Stimulated activated CD4-positive, alpha-beta T cell treated with anti-CD3 and anti-CD28 coated beads, Interleukin-1b, Interleukin-23, amount 100 ng/mL, for 24 hours (primary cell): ENCODE results near the gene GNB3.
A peak's percentile ranks its signal among the peaks of the same experiment; 100 is the strongest.
"Not testable (repeated sequence)": the region's sequence is repeated elsewhere in the genome, so short reads cannot be mapped to it uniquely, and the experiment has no call there.

Source experiments
- DNase-seq, 4 experiments: peaks; one replicate each; pipeline ENCODE4 v3.0.0-alpha.2; 2020; ENCODE audit warnings: low read depth in 4 of 4, low spot score in 1 of 4

Gene GNB3

DNA sequence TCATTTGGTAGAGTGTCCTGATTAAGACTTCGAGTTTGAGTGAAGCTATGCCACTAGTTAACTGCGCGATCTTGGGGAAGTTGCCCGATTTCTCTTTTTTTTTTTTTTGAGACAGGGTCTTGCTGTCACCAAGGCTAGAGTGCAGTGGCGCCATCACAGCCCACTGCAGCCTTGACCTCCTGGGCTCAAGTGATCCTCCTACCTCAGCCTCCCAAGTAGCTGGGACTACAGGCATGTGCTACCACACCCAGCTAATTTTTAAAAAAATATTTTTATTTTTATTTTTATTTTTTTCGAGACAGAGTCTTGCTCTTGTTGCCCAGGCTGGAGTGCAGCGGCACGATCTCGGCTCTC lies 33.3 kb downstream of the GNB3 start:
- DNase-seq = not testable (repeated sequence)

DNA sequence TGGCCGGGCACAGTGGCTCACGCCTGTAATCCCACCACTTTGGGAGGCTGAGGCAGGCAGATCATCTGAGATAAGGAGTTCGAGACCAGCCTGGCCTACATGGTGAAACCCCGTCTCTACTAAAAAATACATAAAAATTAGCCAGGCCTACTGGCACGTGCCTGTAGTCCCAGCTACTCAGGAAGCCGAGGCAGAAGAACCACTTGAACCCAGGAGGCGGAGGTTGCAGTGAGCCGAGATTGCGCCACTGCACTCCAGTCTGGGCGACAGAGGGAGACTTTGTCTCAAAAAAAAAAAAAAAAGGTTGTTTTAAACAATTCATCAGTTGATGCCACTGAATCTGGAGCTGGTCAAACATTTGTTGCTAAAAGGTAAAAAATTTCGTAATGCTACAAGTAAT lies 39.1 kb downstream of the GNB3 start:
- DNase-seq = not testable (repeated sequence)

DNA sequence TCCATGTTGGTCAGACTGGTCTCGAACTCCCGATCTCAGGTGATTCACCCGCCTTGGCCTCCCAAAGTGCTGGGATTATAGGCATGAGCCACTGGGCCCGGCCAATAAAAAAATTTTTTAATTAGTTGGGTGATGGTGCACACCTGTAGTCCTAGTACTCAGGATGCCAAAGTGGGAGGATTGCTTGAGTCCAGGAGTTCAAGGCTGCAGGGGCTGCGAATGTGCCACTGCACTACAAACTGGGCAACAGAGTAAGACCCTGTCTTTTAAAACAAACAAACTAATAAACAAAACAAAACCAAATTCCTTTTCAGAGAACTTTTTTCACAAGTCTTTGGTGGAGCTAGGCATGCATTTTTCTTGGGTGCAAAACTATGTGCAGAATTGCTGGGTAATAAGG lies 42.5 kb downstream of the GNB3 start:
- DNase-seq = no peak

DNA sequence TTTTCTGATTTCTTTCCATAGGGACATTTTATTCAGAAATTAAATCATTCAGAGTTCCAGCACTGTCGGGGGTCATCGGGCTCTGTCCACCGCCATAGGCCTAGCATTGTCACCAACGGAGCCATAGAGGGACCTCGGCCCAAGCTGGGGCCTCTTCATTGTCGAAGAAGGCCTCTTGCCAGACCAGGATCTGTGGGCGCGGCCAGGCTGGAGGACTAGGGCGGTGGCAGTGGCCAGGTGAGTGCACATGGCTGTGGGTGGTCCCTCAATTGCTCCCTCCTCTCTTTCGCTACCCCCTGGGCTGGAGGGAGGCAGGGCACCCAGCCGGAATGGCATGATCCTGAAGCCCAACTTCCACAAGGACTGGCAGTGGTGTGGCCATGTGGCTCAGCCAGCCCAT lies 43.0 kb downstream of the GNB3 start:
- DNase-seq = no peak

DNA sequence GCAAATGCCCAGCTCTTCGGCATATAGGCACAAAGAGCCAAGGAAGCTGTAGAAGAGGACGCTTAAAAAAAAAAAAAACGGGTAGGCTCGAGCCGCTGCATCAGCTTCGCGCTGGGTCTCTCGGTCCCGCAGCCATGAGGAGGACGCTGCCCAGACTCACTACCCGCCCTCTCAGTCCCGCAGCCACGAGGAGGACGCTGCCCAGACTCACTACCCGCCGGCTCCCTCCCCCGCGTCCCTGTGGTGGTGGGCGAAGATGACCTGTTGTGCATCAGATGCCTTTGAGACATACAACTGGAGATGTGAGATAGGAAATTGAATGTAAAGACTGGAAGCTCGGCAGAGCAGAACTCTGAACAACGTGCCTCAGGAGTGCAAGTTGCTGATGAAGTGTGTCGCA lies 43.8 kb downstream of the GNB3 start:
- no peak for DNase-seq

DNA sequence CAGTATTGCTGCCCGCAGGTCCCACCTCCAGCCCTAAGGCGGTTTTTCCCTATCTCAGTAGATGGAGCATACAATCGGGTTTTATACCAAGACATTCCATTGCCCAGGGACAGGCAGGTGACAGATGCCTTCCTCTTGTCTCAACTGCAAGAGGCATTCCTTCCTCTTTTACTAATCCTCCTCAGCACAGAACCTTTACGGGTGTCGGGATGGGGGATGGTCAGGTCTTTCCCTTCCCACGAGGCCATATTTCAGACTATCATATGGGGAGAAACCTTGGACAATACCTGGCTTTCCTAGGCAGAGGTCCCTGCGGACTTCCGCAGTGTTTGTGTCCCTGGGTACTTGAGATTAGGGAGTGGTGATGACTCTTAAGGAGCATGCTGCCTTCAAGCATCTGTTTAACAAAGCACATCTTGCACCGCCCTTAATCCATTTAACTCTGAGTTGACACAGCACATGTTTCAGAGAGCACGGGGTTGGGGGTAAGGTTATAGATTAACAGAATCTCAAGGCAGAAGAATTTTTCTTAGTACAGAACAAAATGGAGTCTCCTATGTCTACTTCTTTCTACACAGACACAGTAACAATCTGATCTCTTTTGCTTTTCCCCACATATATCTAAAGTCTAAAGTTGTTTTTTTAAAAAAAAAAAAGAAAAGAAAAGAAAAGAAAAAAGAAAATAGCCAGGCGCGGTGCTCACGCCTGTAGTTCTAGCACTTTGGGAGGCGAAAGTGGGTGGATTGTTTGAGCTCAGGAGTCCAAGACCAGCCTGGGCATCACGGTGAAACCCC lies 45.7 kb downstream of the GNB3 start:
- not testable (repeated sequence) for DNase-seq

DNA sequence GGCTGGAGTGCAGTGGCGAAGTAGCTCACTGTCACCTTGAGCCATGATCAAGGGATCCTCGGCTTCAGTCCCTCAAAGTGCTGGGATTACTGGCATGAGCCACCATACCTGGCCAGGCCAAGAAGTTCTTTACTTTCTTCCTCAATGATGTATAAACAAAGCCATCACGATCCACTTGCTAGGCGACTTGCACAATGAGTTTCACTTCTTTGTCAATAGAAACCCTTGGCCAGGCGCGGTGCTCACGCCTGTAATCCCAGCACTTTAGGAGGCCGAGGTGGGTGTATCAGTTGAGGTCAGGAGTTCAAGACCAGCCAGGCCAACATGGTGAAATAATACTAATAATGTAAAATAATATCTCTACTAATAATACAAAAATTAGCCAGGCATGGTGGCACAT lies 46.7 kb downstream of the GNB3 start:
- no peak for DNase-seq

DNA sequence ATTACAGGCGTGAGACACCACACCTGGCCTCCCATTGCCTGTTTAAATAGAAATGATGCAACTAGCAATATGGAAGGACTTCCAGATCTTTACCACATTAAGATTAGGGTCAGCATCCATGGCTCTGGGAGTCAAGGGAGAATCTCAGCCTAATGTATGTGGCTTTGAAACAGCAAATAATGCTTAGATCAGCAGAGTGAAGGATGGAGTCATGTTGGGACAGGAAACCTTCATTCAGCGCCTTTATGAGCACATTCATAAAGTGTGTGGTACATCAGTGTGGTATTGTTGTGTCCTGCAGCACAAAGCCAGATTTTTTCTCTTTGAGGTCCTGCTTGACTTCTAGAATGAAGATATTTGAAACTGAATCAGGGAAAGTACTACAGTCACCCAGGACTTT lies 47.6 kb downstream of the GNB3 start:
- DNase-seq = no peak

DNA sequence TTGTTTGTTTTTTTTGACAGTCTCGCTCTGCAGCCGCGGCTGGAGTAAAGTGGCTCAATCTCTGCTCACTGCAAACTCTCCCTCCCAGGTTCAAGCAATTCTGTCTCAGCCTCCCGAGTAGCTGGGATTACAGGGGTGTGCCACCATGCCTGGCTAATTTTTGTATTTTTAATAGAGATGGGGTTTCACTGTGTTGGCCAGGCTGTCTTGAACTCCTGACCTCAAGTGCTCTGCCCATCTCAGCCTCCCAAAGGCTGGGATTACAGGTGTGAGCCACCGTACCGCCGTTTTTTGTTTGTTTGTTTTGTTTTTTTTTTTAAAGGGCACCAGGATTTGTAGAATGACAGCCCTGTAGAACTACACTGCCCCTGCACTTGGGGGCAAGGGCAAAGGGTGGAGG lies 48.1 kb downstream of the GNB3 start:
- not testable (repeated sequence) for DNase-seq

DNA sequence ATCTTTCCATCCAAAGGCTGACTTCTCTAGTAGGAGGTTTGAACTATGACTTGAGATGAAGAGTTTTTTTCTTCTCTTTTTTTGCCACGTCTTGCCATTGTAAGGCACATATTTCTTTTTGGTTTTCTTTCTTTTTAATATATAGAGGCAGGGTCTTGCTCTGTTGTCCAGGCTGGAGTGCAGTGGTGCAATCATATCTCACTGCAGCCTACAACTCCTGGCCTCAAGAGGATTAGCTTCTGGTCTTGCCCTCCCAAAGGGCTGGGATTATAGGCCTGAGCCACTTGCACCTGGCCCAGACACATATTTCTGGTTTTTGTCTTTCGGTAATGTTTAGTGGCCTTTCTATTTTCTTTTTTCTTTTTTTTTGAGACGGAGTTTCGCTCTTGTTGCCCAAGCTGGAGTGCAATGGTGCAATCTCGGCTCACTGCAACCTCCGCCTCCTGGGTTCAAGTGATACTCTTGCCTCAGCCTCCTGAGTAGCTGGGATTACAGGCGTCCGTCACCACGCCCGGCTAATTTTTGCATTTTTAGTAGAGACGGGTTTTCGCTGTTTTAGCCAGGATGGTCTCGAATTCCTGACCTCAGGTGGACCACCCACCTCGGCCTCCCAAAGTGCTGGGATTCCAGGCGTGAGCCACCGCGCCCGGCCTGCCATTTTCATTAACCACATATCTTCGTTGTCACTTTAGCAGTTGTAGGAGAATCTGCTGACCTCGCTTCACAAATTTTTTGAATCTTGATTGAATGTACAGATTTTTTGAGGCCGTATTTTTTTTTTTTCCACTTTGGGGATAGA lies 49.2 kb downstream of the GNB3 start:
- not testable (repeated sequence) for DNase-seq

DNA sequence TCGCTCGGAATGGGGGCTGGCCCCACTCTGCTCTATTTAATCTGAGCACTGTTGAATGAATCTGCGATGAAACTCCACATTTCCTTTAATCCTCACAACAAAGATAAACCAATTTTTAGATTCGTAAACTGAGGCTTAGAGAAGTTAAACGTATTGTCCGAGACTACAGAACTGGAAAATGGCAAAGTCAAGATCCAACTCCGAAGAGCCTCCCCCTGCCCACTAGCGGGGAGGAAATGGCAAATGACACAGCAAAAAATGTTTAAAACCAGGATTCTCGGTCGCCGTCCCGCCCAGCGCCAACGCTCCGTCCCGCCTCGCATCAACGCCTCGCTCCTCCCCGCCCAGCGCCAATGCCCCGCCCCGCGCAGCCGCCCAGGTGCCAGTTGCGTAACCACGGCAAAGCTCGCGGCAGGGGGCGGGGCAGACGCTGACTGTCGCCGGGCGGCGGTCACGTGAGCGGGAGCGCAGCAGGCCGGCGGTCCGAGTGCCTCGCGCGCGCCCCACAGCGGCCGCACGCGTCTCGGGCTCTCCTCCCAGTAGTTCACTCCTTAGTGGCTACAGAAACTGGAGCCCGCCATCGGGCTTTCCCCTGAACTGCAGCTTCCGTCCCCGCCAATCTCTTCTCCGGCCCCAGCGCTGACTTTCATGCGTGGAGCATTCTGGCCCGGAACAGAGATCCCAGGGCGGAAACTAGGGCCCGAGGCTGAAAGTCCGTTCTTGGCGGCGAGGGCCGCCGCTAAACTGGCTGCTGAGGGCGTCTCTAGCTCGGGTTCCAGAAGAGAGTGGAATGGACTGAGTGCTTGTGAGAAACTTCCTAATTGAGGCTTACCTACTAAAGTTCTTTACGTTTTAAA lies 50.3 kb downstream of the GNB3 start:
- DNase-seq = peak; percentile 98 to 99 (median 98)

DNA sequence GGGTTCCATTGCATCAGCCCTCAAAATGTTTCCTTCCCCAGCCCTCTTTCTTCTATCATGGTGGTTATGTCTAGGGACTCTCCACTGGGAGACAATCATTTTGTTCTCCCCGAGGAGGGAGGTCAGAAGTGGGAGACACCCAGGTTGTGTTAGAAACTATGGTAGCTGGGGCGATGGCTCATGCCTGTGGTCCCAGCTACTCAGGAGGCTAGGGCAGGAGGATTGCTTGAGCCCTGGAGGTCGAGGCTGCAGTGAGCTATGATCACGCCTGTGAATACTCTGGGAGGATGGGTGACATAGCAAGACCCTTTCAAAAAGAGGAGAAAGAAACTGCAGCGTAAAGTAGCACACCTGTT lies 50.9 kb downstream of the GNB3 start:
- no peak for DNase-seq

DNA sequence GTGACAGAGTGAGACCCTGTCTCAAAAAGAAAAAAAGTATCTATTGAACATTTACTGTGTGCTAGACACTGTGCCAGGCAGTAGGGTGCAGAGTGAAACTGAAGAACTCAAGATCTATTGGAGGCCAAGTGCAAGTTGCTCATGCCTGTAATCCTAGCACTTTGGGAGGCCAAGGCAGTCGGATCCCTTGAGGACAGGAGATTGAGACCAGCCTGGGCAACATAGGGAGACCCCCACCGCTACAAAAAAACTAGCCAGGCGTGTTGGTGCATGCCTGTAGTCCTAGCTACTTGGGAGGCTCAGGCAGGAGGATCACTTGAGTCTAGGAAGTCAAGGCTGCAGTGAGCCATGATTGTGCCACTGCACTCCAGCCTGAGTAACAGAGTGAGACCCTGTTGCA lies 52.0 kb downstream of the GNB3 start:
- not testable (repeated sequence) for DNase-seq

DNA sequence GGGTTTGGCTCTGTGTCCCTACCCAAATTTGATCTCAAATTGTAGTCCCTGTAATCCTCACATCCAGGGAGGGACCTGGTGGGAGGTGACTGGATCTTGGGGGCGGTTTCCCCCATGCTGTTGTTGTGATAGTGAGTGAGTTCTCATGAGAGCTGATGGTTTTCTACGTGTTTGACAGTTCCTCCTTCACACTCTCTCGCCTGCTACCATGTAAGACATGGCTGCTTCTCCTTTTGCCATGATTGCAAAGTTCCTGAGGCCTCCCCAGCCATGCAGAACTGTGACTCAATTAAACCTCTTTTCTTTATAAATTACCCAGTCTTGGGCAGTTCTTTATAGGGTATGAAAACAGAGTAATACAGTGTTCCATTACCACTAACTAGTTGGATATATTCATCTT lies 53.6 kb downstream of the GNB3 start:
- no peak for DNase-seq
